NT2/D1 (cell line): ENCODE data around the gene P4HTM.

Experiments
- SUZ12 ChIP-seq: IDR thresholded peaks from 2 replicates; pipeline ENCODE4 v1.6.1; 2011; ENCODE audit not compliant: insufficient read length, insufficient read depth; ENCODE audit errors: extremely low read depth
- YY1 ChIP-seq: IDR thresholded peaks from 2 replicates; pipeline ENCODE4 v1.6.1; 2011; ENCODE audit not compliant: insufficient read length, insufficient read depth
- ZNF274 ChIP-seq: IDR thresholded peaks from 2 replicates; pipeline ENCODE4 v1.6.1; 2011; ENCODE audit warnings: mild to moderate bottlenecking, low read depth, low read length

DNA sequence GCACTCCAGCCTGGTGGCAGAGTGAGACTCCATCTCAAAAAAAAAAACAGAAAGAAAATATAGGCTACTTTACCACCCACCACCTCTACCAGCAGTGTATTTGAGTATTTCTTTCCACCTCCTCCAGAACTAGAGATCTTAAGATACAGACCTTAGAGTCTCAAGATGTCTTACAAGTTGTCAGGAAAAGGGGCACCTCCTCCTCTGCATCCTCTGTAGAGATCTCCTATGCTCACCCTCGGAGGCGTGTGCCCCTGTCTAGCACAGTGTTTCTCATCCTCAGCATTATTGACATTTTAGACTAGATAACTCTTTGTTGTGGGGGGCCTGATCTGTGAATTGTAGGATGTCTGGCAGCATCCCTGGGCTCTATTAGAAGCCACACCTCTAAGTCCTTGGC, 27.7 kb upstream of the P4HTM start:
- TF ChIP-seq ZNF274: no peak
- no peak for TF ChIP-seq YY1
- TF ChIP-seq SUZ12: no peak
